ENCODE measurements around the gene NBPF9. TPM values are rescaled to one million over a fixed set of nuclear protein-coding genes. Genes with fewer than 3 reads are reported as not detected.
"Not testable (repeated sequence)": the region's sequence is repeated elsewhere in the genome, so short reads cannot be mapped to it uniquely, and the experiment has no call there.

NBPF9 gene
- 10 to 100 TPM; 47.1 to 58.8 (median 57.5) TPM for polyA plus RNA-seq (ENCODE audit: insufficient read length in 3 of 3)
- long read RNA-seq, donor 1, result 0 reads
- long read RNA-seq, donor 2, result 0 reads
- long read RNA-seq, donor 3, result 0 reads
- long read RNA-seq, donor 4, partial matches to known transcripts, result 5 of 5 reads
- long read RNA-seq, donor 4, other reads (novel, unspliced or antisense), result 0 of 5 reads
- long read RNA-seq, donor 5, result 0 reads
- long read RNA-seq, donor 6, result 0 reads
- long read RNA-seq, donor 7, full-length matches to known transcripts, result 1 of 1 reads
- long read RNA-seq, donor 7, partial matches to known transcripts, result 0 of 1 reads
- long read RNA-seq, donor 7, other reads (novel, unspliced or antisense), result 0 of 1 reads
- long read RNA-seq, donor 8, partial matches to known transcripts, result 46 of 46 reads
- long read RNA-seq, donor 8, other reads (novel, unspliced or antisense), result 0 of 46 reads
- long read RNA-seq, donor 9, result 0 reads
- long read RNA-seq, donor 10, result 0 reads
- long read RNA-seq, donor 11, result 0 reads
- long read RNA-seq, donor 12, result 0 reads
- long read RNA-seq, donor 13, partial matches to known transcripts, result 5 of 5 reads
- long read RNA-seq, donor 13, other reads (novel, unspliced or antisense), result 0 of 5 reads
- long read RNA-seq, donor 14, result 0 reads
- long read RNA-seq, donor 15, result 0 reads
- long read RNA-seq, donor 16, result 0 reads

GRCh38 chr1:149103109-149104081 lies at the start of gene NBPF9:
Gene NBPF9 (minus strand): TSS chr1:149103551. CDS start chr1:149082139, 21,412 bp downstream.
- DNase-seq (ENCODE audit: extremely low read depth in 1 of 11, low read depth in 9 of 11, low spot score in 4 of 11), result peak in 6 of 11 donors; percentile 1 to 21 (median 12)

DNA sequence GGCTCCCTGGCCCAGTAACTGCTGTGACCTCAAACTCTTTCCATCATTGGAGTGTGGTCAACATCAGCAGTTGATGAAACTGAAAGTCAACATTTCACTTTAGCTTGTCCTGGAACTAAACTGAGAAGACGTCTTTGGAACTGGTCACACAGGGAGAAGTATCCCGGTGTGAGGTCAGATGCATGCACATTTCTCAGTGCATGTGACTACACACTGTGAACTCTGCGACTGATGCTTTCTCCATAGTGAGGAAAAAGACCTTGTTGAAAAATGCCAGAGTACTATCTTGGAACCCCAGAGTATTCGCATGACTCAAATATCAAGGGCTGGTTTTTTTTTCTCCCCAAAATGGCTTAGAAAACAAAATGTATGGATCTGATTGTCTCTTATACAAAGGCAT lies 46.6 kb upstream of the NBPF9 start:
- not testable (repeated sequence) for DNase-seq (ENCODE audit: extremely low read depth in 1 of 11, low read depth in 9 of 11, low spot score in 4 of 11)

GRCh38 chr1:149137585-149137984 lies 34.2 kb upstream of the NBPF9 start:
- DNase-seq (ENCODE audit: extremely low read depth in 1 of 11, low read depth in 9 of 11, low spot score in 4 of 11), result not testable (repeated sequence)

- peak in 1 of 11 donors; percentile 1 for DNase-seq (ENCODE audit: extremely low read depth in 1 of 11, low read depth in 9 of 11, low spot score in 4 of 11)
Measured at GRCh38 chr1:149130938-149131337, 27.6 kb upstream of the NBPF9 start.

DNA sequence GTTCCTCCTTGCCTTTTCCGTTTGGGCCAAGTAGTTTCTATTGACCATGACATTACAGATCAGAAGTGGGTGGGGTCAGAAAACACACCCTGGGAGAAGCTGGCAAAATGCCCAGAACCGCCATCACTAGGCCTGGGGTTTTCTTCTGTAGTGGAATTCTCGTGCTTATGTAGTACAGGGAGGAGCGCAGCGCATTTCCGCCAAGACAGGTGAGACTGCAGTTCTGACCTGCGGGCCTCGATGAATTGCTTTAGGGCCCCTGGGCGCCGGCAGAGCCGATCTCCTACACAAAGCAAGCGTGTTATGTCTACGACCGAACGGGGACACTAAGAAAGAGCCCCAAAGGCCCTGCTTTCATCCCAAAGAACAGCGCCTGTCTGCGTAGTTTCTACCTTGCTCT lies 25.9 kb upstream of the NBPF9 start:
- DNase-seq (ENCODE audit: extremely low read depth in 1 of 11, low read depth in 9 of 11, low spot score in 4 of 11), result not testable (repeated sequence)

DNA sequence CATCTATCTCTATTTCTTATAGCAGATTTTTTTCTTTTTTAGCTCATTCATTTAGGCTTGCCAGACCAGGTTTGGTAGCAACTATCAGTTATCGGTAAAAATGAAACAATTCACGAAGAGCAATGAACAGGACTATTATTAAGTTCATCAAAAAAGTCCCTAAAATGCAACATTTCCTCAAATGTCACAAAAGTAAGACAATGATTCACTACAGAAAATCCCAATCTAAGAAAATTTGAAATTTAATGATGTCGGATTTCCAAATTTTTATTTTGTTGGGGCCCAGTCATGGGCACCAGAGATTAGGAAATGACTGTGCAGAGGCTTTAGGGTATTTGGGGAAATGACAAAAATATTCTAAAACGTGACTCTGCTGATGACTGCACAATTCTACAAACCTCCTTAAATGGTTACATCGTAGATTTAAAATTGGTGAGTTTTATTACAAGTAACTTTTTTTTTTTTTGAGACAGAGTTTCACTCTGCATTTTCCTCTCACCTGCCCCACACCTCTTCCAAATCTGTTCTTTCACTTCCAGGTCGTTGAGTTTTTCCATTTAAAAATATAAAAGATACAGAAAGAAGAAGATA lies 23.3 kb upstream of the NBPF9 start:
- not testable (repeated sequence) for DNase-seq (ENCODE audit: extremely low read depth in 1 of 11, low read depth in 9 of 11, low spot score in 4 of 11)

DNA sequence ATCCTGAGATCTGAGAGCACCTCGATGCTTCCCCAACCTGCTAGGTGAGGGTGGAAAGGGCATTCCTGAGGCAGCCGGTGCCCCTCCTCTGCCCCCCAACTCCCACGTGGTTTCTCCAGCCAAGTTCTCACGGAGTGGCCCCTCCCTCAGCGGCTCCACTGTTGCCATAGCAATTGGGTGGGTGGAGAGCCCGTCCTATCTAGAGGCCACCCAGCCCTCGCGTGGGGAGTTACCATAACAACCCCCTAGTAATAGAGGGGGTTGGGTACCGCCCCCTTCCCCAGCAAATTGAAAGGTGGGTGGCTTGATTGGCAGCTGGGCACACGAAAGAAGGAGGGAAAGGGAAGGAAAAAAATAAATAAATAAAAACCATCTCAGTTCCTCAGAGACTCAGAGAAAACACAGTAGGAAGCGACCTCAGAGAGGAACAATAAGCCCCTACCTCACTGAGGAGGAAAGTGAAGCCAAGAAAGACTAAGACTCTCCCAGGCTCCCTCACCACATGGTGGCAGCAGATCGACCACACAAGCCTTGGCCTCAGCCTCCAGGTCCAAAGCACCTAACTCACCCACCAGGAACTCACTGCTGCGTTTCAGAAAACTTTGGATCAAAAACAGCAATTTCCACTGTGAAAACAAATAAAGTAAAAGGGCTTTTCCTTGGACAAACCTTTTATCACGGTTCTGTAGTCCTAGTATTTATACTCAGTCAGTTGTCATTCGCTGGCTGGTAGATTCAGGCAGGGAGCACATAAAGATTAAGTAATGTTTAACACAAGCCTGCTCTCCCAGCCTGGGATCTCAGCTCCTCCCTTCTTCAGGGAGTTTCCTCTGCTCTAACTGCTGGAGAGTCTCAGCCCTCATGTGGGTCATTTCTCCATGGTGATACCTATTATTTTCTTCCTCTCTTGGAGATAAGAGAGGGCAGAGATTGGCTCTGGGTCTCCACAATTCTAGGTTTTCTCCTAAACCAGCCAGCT lies 20.9 kb upstream of the NBPF9 start:
- DNase-seq (ENCODE audit: extremely low read depth in 1 of 11, low read depth in 9 of 11, low spot score in 4 of 11), result peak in 3 of 11 donors; percentile 0 to 33 (median 17)

DNA sequence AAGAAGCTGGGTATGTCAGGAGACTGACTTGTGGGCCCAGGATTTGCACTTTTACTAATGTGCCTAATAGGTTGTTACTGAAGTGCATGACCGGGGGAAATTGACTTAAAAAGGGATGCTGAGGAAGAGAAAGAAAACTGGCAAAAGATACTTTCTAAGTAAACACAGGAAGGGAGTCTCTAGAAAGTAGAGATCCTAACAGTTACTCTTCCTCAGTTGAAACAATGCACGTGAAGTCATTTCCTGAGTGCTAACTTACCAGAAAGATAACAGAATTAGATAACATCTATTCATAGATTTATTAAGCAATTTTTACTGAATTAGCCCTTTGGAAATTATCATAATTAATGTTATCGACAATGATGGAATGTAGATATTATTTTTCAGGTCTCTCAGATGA lies 9.5 kb upstream of the NBPF9 start:
- not testable (repeated sequence) for DNase-seq (ENCODE audit: extremely low read depth in 1 of 11, low read depth in 9 of 11, low spot score in 4 of 11)

GRCh38 chr1:149110343-149110742 lies 7.0 kb upstream of the NBPF9 start:
- not testable (repeated sequence) for DNase-seq (ENCODE audit: extremely low read depth in 1 of 11, low read depth in 9 of 11, low spot score in 4 of 11)

- DNase-seq (ENCODE audit: extremely low read depth in 1 of 11, low read depth in 9 of 11, low spot score in 4 of 11), result not testable (repeated sequence)
Measured at GRCh38 chr1:149102574-149102973, 777 bp downstream of the NBPF9 start.

GRCh38 chr1:149098276-149098675 lies 5.1 kb downstream of the NBPF9 start:
- DNase-seq (ENCODE audit: extremely low read depth in 1 of 11, low read depth in 9 of 11, low spot score in 4 of 11), result not testable (repeated sequence)

DNA sequence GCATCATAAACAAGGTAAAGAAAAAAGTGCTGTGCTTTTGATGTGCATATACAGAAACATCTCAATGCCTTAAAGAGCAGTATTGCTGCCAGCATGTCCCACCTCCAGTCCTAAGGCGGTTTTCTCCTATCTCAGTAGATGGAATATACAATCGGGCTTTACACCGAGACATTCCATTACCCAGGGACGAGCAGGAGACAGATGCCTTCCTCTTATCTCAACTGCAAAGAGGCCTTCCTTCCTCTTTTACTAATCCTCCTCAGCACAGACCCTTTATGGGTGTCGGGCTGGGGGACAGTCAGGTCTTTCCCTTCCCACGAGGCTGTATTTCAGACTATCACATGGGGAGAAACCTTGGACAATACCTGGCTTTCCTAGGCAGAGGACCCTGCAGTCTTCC lies 10.2 kb downstream of the NBPF9 start:
- DNase-seq (ENCODE audit: extremely low read depth in 1 of 11, low read depth in 9 of 11, low spot score in 4 of 11), result not testable (repeated sequence)

DNA sequence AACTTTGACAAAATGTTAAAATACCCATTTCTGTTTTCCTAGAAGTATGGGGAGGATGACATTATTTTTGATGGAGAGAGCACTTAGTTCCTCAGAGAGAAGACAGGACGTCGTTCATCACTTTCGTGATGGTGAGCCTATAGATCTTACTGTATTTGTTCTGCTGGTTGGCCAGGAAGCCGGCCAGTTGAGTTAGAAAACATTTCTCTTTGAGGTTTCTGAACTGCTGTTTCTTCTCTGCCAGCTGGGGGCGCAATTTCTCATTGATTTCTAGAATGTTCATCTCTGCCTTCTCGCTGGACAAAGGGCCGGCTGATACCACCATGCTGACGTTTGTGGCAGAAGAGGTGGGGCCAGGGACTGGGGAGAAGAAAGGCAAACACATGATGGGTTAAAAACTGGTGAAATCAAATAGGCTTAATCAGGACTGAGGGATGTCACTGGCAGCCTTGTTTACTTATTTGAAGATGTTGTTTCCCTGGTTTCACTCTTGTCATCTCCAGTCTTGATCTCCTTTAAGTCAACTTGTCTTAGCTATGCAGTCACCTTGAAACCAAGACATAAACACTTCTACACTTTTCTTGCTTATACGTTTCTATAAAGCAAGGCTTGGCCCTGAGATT lies 27.7 kb downstream of the NBPF9 start:
- DNase-seq (ENCODE audit: extremely low read depth in 1 of 11, low read depth in 9 of 11, low spot score in 4 of 11), result not testable (repeated sequence)

GRCh38 chr1:149064611-149065010 lies 38.7 kb downstream of the NBPF9 start:
- DNase-seq (ENCODE audit: extremely low read depth in 1 of 11, low read depth in 9 of 11, low spot score in 4 of 11), result not testable (repeated sequence)

- DNase-seq (ENCODE audit: extremely low read depth in 1 of 11, low read depth in 9 of 11, low spot score in 4 of 11), result not testable (repeated sequence)
Measured at GRCh38 chr1:149043056-149043455, 60.3 kb downstream of the NBPF9 start.

- DNase-seq (ENCODE audit: extremely low read depth in 1 of 11, low read depth in 9 of 11, low spot score in 4 of 11), result not testable (repeated sequence)
Measured at GRCh38 chr1:149033916-149034315, 69.4 kb downstream of the NBPF9 start.

- DNase-seq (ENCODE audit: extremely low read depth in 1 of 11, low read depth in 9 of 11, low spot score in 4 of 11), result not testable (repeated sequence)
Measured at GRCh38 chr1:149024327-149024726, 79.0 kb downstream of the NBPF9 start.
